HG03095 (cell line): ENCODE results near the gene HK2.
"Not testable (repeated sequence)": the region's sequence is repeated elsewhere in the genome, so short reads cannot be mapped to it uniquely, and the experiment has no call there.

ENCODE experiments used
- ATAC-seq: cut with Tn5 transposase; IDR thresholded peaks from one replicate; pipeline ENCODE4 v1.9.1; 2021; ENCODE audit warnings: moderate library complexity; ENCODE audit not compliant: unreplicated experiment

Gene HK2

DNA sequence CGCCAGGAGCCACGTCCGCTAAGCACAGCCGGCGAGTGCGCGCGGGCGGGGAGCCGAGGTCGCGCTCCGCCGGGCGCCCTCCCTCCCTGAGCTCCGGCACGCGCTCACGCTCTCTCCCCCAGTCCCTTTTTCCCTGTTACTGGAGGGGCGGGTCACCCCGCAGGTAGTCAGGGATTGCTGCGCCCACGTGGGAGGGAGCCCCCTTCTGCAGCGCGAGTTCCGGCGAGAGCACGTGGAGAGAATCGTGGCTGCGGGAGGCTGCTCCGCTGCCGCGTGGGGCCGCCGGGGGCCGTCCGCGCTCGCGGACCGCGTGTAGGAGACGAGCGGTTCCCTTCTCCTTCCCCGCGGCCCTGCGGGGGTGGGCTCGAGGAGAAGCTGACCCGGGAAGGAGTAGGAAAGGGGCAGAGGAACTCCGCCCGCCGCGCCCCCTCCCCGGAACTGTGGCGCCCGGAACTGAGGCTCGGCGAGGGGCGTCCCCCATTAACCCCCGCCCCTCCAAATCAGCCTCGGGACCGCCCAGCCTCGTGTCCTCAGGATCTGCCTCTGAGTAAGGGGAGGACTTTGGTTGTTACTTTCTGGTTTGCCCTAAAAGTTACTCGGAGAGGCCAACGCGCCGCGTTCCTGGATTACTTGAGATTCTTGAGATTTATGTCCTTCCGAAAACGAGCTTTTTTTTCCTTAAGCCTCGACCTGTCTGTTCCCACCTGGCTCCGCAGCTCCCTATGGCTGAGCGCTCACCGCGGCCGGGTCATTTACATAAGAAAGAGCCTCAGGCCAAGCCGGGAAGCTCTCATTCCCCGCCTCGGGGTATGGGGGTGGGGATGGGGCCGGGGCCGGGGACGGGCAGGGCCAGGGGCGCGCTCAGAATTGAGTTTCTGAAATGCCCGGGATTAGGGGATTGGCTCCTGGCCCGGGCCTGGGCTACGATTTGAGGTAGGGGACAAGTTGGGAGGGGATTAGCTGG, 1.1 kb downstream of the HK2 start:
- ATAC-seq, result peak; percentile 49

GRCh38 chr2:74835831-74836674, 2.1 kb downstream of the HK2 start:
- no peak for ATAC-seq

DNA sequence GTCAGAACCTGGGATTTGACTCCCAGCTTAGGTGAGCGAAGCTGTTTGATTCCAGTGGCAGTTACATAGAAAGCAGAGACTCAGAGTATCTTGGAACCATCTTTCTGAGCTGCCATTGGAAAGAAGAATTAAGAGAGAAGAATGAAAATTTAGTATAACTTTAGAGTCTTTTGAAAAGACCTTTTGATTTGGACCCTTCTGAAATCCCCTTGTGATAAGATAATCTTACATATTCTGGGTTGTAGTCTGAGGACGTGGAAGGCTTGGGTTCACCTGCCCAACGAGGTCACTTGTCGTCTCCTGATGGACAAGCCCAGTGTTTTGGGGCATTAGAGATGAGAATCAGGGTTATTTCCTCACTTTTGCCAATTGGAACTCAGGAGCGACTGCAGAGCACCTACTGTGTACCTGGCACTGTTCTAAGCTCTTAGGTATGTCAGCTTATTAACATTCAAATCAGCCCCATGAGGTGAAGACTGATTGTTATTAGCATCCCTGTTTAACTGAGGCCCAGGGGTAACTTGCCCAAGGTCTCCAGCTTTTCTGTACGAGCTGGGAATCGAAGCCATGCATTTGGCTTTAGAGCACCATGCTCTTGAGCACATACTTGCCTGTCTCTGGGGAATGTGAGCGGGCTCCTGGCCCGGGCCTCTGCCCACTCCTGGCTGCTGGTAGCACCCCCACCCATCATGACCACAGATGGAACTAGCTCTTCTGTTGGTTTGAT, 2.9 kb downstream of the HK2 start:
- ATAC-seq, result no peak

GRCh38 chr2:74841641-74842040, 7.7 kb downstream of the HK2 start:
- no peak for ATAC-seq

DNA sequence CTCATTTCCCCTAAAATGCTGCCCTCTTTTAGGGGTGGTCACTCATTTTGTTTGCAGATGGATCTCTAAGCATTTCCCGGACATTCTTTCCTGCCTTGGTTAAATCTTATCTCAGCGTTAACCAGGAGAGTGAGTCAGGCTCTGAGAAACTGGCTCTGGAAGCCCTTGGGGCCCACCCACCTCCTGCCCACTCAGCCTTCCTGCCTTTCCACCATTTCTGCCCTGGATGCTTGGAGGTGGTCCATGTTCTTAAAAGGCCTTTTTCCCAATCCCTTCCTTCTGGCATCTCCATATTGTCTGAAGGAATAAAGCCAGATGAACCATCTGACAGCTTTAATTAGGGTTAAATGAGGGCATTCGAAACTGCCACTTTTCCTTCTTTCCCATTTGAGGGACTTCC, 9.5 kb downstream of the HK2 start:
- no peak for ATAC-seq

DNA sequence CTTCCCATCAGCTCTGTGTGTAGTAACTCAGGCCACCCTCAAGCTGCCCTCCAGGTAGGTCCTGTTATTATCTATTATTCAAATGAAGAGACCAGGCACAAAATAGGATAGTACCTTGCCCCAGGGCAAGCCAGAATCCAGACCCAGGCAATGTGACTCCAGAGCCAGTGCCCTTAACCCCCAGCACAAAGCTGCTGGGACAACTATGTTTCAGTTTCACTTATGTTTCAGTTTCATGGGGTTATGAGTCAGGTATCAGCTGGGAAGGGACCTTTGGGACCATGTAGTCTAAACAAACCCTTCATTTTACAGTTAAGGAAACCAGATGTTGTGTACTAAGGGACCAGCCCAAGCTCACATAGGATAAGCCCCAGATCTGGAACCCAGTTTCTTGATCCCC, 10.0 kb downstream of the HK2 start:
- peak; percentile 79 for ATAC-seq

- no peak for ATAC-seq
Measured at GRCh38 chr2:74844752-74845151, 10.8 kb downstream of the HK2 start.

- no peak for ATAC-seq
Measured at GRCh38 chr2:74845217-74845751, 11.4 kb downstream of the HK2 start.

DNA sequence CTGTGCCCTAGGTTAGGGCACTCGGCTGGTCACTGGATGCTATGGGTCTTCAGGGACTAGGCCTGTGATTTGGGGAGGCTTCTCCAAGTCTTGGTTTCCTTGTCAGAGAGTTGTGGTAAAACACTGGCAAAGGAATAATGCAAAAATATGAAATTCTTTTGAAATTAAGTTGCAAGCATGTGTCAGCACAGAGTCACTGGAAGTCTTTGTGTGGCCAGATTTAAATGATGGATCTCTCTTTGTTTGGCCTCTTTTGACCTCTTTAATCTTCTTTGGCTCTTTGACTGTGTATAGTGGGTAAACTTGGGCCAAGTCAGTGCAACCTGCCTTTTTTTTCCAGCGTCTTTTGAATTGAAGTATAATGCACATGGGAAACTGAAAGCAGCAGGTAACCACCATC, 12.1 kb downstream of the HK2 start:
- ATAC-seq, result no peak

GRCh38 chr2:74846481-74846880, 12.6 kb downstream of the HK2 start:
- ATAC-seq, result no peak

DNA sequence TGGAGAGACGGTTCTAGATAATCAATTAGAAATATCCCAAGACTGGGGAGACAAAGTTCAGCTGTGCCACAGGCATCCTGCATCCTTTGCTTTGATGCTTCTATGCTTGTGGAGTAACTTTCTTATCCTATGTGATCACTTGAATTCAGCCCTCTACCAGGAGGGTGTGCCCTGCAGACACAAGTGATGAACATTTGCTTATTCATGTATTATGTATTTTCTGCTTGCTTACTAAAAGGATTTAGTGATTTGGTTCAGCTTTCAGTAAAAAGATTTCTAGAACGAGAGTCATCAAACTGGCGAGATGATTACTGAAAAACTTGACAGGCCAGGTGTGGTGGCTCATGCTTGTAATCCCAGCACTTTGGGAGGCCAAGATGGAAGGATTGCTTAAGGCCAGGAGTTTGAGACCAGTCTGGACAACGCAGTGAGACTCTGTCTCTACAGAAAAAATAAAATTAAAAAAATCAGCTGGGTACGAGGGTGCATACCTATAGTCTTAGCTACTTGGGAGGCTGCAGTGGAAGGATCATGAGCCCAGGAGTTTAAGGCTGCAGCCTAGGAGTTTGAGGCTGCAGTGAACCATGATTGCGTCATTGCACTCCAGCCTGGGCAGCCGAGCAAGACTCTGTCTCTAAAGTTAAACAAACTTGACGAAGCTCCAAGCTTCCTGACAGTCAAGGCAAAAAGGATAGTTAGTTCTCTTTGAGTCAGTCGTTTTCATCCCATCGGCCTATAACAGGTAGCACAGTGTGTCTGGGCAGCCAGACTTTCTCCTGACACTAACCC, 13.3 kb downstream of the HK2 start:
- no peak for ATAC-seq

DNA sequence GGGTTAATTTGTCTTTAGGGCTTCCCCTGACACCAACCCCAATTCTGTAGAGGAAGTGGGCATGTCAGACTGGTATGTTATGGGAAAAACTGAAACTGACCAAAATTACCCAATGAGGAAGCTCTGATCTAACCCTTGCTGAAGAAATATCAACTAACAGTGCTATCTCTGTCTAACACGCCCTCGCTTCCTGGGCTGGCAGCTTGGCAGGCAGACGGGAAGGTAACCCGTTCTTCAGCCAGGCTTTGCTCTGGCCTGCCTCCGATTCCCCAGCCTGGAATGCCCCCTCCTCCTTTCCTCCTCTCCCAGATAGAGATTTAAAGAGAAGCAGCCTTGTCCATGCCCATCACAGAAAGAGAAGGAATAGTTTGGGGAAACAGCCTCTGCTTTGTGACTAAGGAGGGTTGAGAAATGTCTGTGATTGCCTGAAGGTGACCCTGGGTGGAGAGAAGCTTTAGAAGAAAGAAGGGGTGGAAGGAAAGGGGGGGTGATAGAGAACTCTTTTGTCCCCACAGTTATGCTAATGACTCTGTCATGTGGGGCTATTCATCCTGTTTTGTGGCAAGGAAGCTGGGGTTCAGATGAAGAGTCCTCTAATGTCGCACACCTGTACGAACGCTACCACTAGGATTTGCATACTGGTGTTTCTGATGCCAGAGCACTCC, 15.4 kb downstream of the HK2 start:
- ATAC-seq, result peak; percentile 81

- no peak for ATAC-seq
Measured at GRCh38 chr2:74850496-74851190, 16.7 kb downstream of the HK2 start.

DNA sequence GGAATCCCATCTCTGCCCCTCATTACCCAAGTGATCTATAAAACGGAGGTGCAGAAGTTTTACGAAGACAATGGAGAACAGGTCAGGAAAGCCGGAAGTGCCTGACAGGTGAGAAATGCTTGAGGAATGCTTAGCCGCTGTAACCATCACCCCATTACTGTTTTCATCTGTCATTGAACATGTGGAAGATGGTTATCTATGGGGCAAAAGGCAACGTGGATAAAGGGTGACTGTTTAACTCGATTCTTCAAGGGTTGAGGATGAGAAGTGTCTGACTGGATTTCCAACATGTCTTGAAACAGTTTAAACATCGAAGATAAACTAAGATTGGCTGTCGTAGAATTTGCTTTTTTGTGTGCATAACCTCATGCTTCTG, 17.3 kb downstream of the HK2 start:
- no peak for ATAC-seq

GRCh38 chr2:74853360-74853759, 19.4 kb downstream of the HK2 start:
- ATAC-seq, result not testable (repeated sequence)

DNA sequence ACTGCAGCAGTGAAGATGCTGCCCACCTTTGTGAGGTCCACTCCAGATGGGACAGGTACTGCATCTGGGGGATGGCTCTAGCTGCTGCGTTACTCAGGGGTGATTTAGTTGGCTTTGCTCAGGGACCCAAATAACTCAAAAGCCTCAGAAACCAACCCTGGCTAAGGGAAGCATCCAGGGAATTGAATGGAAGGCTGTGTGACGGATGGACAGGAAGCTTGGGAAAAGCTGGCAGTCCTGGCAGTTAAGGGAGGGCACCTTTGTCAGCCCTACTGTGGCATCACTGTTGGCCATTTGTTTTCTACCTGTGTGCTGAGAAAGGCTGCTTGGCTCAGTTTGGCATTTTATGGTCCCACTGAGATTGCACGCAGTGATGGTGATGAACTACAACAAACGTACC, 20.5 kb downstream of the HK2 start:
- no peak for ATAC-seq

- not testable (repeated sequence) for ATAC-seq
Measured at GRCh38 chr2:74855114-74855707, 21.3 kb downstream of the HK2 start.

GRCh38 chr2:74856004-74856578, 22.2 kb downstream of the HK2 start:
- no peak for ATAC-seq
